Lower leg skin (tissue), 3 donors: ENCODE data around the gene AMZ2.

ENCODE experiments used
- POLR2A ChIP-seq, 2 donors: fragments of 450-650 bp; IDR thresholded peaks; one replicate each; pipeline ENCODE4 v1.6.1; 2016 to 2017; ENCODE audit warnings: antibody characterized with exemption in 2 of 2, mild to moderate bottlenecking in 1 of 2, moderate library complexity in 1 of 2
- TF ChIP-seq, protein P1 (sequence below), 3 donors: fragments of 450-650 bp; IDR thresholded peaks; one replicate each; pipeline ENCODE4 v1.5.1; 2016; ENCODE audit warnings: antibody characterized with exemption in 3 of 3, mild to moderate bottlenecking in 3 of 3, moderate library complexity in 2 of 3

GRCh38 chr17:68222606-68223005, 25.2 kb upstream of the AMZ2 start:
- TF ChIP-seq, protein P1, sequence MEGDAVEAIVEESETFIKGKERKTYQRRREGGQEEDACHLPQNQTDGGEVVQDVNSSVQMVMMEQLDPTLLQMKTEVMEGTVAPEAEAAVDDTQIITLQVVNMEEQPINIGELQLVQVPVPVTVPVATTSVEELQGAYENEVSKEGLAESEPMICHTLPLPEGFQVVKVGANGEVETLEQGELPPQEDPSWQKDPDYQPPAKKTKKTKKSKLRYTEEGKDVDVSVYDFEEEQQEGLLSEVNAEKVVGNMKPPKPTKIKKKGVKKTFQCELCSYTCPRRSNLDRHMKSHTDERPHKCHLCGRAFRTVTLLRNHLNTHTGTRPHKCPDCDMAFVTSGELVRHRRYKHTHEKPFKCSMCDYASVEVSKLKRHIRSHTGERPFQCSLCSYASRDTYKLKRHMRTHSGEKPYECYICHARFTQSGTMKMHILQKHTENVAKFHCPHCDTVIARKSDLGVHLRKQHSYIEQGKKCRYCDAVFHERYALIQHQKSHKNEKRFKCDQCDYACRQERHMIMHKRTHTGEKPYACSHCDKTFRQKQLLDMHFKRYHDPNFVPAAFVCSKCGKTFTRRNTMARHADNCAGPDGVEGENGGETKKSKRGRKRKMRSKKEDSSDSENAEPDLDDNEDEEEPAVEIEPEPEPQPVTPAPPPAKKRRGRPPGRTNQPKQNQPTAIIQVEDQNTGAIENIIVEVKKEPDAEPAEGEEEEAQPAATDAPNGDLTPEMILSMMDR (IDR thresholded peaks at IDR 0.05): no peak
- TF ChIP-seq POLR2A (IDR thresholded peaks at IDR 0.05): no peak
